Measurements from ENCODE around the gene FSTL5.

FSTL5 gene

GRCh38 chr4:161926033-161926828 lies 237.6 kb downstream of the FSTL5 start:
- TF ChIP-seq CTCF (IDR thresholded peaks at IDR 0.05; ENCODE audit: insufficient read depth, low read length, missing control alignments): no peak
- no peak overlapping the region for H3K4me3 ChIP-seq (ENCODE audit: low read depth, low read length)
- POLR2A ChIA-PET: no interaction called here
- no peak for DNase-seq (ENCODE audit: low read depth, low spot score)
- CTCF ChIA-PET: no interaction called here

GRCh38 chr4:161920304-161921052 lies 243.3 kb downstream of the FSTL5 start:
- no peak for TF ChIP-seq CTCF (IDR thresholded peaks at IDR 0.05; ENCODE audit: insufficient read depth, low read length, missing control alignments)
- CTCF ChIA-PET: no interaction called here
- no peak overlapping the region for H3K4me3 ChIP-seq (ENCODE audit: low read depth, low read length)
- no peak for DNase-seq (ENCODE audit: low read depth, low spot score)
- POLR2A ChIA-PET: no interaction called here

- no peak for DNase-seq (ENCODE audit: low read depth, low spot score)
- ChIA-PET POLR2A (no interaction called here), CTCF (no interaction called here)
- no peak for TF ChIP-seq CTCF (IDR thresholded peaks at IDR 0.05; ENCODE audit: insufficient read depth, low read length, missing control alignments)
- no peak overlapping the region for H3K4me3 ChIP-seq (ENCODE audit: low read depth, low read length)
These were observed 244.2 kb downstream of the FSTL5 start for GRCh38 chr4:161919442-161920220.

- CTCF ChIA-PET: no interaction called here
- no peak overlapping the region for H3K4me3 ChIP-seq (ENCODE audit: low read depth, low read length)
- POLR2A ChIA-PET: no interaction called here
- DNase-seq (ENCODE audit: low read depth, low spot score): no peak
- TF ChIP-seq CTCF (IDR thresholded peaks at IDR 0.05; ENCODE audit: insufficient read depth, low read length, missing control alignments): no peak
These were observed 247.8 kb downstream of the FSTL5 start for GRCh38 chr4:161916035-161916434.

GRCh38 chr4:161907590-161907955 lies 256.2 kb downstream of the FSTL5 start:
- TF ChIP-seq CTCF (IDR thresholded peaks at IDR 0.05; ENCODE audit: insufficient read depth, low read length, missing control alignments): no peak
- DNase-seq (ENCODE audit: low read depth, low spot score): no peak
- no peak overlapping the region for H3K4me3 ChIP-seq (ENCODE audit: low read depth, low read length)
- ChIA-PET POLR2A (no interaction called here), CTCF (no interaction called here)

Data from AG04449 (cell line).